ENCODE measurements around the gene NFIB. TPM values are rescaled to one million over a fixed set of nuclear protein-coding genes. Genes with fewer than 3 reads are reported as not detected.
A peak's percentile ranks its signal among the peaks of the same experiment; 100 is the strongest.

Gene NFIB
- total and polyA plus RNA-seq, 2 donors from 2014 or later, result 15.6 to 112 TPM

DNA sequence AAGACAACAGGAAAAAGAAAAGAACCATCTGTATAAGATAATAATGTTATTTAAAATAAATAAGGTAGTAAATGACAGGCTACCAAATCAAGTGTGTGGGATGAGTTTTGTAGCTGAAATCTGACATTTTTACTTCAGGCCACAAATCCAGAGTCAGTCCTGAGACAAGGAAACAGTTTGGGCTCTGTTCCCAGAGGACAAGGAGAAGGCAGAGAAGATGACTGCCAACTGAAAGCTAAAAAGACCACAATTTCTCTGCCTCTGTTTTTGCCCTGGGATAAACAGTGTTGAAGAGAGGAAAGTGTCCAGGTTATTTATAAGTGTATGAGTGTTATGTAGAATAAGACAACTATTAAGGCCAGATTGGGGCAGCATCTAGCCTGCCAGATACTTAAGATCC is 180.5 kb downstream of the NFIB start:
- H3K27me3 ChIP-seq (ENCODE audit: control insufficient read depth, insufficient read depth, low read length), result no peaks in the 10 kb centered on the region
- intact Hi-C loops (cut with DNase I), result no loop called here
- H3K4me1 ChIP-seq (ENCODE audit: control insufficient read depth in 2 of 3, insufficient read depth in 2 of 3, low read depth in 1 of 3, low read length in 3 of 3), result no peaks in the 10 kb centered on the region
- H3K9me3 ChIP-seq (ENCODE audit: control insufficient read depth in 2 of 3, insufficient read depth in 1 of 3, low read length in 3 of 3), result no peaks in the 10 kb centered on the region
- no peak overlapping the region for H3K9ac ChIP-seq (ENCODE audit: low read length in 3 of 3)
- no peak overlapping the region for H3K27ac ChIP-seq (ENCODE audit: low read depth in 2 of 2, low read length in 2 of 2)
- H3K4me3 ChIP-seq (ENCODE audit: low read length in 3 of 3), result no peak overlapping the region
- no peaks in the 10 kb centered on the region for H3K36me3 ChIP-seq (ENCODE audit: control insufficient read depth in 2 of 3, insufficient read depth in 3 of 3, low read length in 3 of 3)
- TF ChIP-seq, protein P1, sequence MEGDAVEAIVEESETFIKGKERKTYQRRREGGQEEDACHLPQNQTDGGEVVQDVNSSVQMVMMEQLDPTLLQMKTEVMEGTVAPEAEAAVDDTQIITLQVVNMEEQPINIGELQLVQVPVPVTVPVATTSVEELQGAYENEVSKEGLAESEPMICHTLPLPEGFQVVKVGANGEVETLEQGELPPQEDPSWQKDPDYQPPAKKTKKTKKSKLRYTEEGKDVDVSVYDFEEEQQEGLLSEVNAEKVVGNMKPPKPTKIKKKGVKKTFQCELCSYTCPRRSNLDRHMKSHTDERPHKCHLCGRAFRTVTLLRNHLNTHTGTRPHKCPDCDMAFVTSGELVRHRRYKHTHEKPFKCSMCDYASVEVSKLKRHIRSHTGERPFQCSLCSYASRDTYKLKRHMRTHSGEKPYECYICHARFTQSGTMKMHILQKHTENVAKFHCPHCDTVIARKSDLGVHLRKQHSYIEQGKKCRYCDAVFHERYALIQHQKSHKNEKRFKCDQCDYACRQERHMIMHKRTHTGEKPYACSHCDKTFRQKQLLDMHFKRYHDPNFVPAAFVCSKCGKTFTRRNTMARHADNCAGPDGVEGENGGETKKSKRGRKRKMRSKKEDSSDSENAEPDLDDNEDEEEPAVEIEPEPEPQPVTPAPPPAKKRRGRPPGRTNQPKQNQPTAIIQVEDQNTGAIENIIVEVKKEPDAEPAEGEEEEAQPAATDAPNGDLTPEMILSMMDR (IDR thresholded peaks at IDR 0.05; ENCODE audit: borderline replicate concordance, extremely low read depth, insufficient read depth), result no peak
- no peak for FAIRE-seq
- DNase-seq, result peak in 1 of 5 donors; percentile 25

DNA sequence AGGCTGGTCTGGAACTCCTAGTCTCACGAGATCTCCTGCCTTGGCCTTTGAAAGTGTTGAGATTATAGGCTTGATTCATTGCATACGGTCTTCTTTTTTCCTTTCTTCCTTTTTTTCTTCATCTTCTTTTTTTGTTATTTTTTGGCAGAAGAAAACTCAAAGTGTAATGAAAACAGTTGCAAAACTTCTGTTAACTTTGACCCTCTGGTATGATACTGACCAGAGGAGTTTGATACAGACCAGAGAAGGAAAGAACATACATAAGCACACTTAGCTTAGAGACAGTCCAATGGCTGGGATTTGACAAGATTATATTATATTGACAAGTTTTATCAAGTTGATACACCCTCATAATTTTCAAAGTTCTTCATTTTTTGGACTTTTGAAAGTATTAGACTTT is 181.2 kb downstream of the NFIB start:
- Histone ChIP-seq H3K4me3 (ENCODE audit: low read length in 3 of 3) (no peak overlapping the region), H3K4me1 (ENCODE audit: control insufficient read depth in 2 of 3, insufficient read depth in 2 of 3, low read depth in 1 of 3, low read length in 3 of 3) (no peaks in the 10 kb centered on the region), H3K27ac (ENCODE audit: low read depth in 2 of 2, low read length in 2 of 2) (no peak overlapping the region), H3K27me3 (ENCODE audit: control insufficient read depth, insufficient read depth, low read length) (no peaks in the 10 kb centered on the region), H3K9me3 (ENCODE audit: control insufficient read depth in 2 of 3, insufficient read depth in 1 of 3, low read length in 3 of 3) (no peaks in the 10 kb centered on the region), H3K36me3 (ENCODE audit: control insufficient read depth in 2 of 3, insufficient read depth in 3 of 3, low read length in 3 of 3) (no peaks in the 10 kb centered on the region), H3K9ac (ENCODE audit: low read length in 3 of 3) (no peak overlapping the region)
- peak in 1 of 5 donors; percentile 4 for DNase-seq
- intact Hi-C loops (cut with DNase I), result no loop called here
- no peak for FAIRE-seq
- TF ChIP-seq, protein P1 (IDR thresholded peaks at IDR 0.05; ENCODE audit: borderline replicate concordance, extremely low read depth, insufficient read depth), result no peak

DNA sequence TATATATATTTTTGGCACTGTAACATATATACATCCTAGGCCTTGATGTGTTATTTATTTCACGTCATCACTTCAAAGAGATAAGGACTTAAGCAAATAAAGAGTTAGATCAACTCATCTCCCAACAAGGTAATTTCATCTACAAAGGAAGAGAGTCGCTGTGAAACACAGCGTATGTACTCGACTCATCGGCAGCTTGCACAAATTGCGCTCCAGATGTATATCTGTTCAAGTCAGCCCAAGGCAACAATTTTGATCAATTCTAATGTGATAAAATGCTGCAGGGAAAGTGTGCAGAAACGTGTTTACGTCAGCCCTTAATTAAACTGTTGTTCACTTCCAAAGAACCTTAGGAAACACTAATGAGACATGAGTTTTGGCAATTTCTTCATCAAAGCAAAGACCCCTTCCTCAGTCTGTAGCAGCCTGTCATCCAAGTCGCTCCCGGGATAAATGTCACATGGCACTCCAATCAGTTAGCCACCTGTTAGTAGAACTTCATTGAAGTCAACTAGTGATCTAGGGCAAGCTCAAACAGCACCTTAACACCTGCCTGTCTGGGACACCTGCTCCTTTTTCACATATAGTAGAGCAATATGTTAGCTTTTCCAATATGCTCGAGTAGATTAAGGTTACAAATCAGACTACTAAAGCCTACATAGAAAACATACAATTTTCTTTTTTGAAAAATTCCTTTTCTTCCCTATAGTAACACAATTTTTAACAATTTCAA is 182.4 kb downstream of the NFIB start:
- no peak for DNase-seq
- FAIRE-seq, result no peak
- Histone ChIP-seq H3K27me3 (ENCODE audit: control insufficient read depth, insufficient read depth, low read length) (no peaks in the 10 kb centered on the region), H3K9me3 (ENCODE audit: control insufficient read depth in 2 of 3, insufficient read depth in 1 of 3, low read length in 3 of 3) (no peaks in the 10 kb centered on the region), H3K9ac (ENCODE audit: low read length in 3 of 3) (no peak overlapping the region), H3K27ac (ENCODE audit: low read depth in 2 of 2, low read length in 2 of 2) (no peak overlapping the region), H3K36me3 (ENCODE audit: control insufficient read depth in 2 of 3, insufficient read depth in 3 of 3, low read length in 3 of 3) (peaks cover 0 to 4% (median 0%) of the 10 kb centered on the region in 3 donors), H3K4me3 (ENCODE audit: low read length in 3 of 3) (no peak overlapping the region), H3K4me1 (ENCODE audit: control insufficient read depth in 2 of 3, insufficient read depth in 2 of 3, low read depth in 1 of 3, low read length in 3 of 3) (no peaks in the 10 kb centered on the region)
- intact Hi-C loops (cut with DNase I), result no loop called here
- TF ChIP-seq, protein P1 (IDR thresholded peaks at IDR 0.05; ENCODE audit: borderline replicate concordance, extremely low read depth, insufficient read depth), result no peak

All from kidney (tissue), 14 donors.